Stimulated activated CD4-positive, alpha-beta T cell treated with anti-CD3 and anti-CD28 coated beads, Interleukin-15, amount 100 ng/mL, for 1 hour (primary cell): Measurements from ENCODE around the gene ZNG1B.
"Not testable (repeated sequence)": the region's sequence is repeated elsewhere in the genome, so short reads cannot be mapped to it uniquely, and the experiment has no call there.

Experiments used
- DNase-seq, 2 donors: peaks; one replicate each; pipeline ENCODE4 v3.0.0-alpha.2; 2020; ENCODE audit warnings: low read depth in 1 of 2, low spot score in 1 of 2

ZNG1B gene

DNA sequence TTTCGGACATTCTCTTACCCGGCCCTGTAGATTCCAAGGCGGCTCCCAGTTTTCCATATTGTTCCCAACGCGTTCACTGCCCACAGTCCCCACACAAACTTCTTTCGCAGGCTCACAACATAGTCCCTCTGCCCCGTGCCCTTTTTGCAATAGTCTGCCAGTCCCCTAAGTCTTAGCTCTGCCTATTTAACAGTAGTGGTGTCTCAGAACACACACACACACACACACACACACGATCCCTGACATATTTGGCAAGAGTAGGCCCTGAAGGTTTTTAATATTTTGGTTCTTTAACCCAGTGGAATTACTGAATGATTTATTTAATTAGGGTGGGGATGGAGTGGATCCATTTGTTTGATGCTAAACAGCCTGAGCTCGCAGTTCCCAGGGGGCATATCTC, 105.0 kb downstream of the ZNG1B start:
- not testable (repeated sequence) for DNase-seq
